HG03066 (cell line): ENCODE results near the gene PCMT1.
"Not testable (repeated sequence)": the region's sequence is repeated elsewhere in the genome, so short reads cannot be mapped to it uniquely, and the experiment has no call there.

ENCODE experiments used
- ATAC-seq: cut with Tn5 transposase; IDR thresholded peaks from one replicate; pipeline ENCODE4 v1.9.1; 2021; ENCODE audit warnings: low read depth; ENCODE audit not compliant: unreplicated experiment

The PCMT1 gene

GRCh38 chr6:149809798-149810197 lies 60.3 kb downstream of the PCMT1 start:
- no peak for ATAC-seq

GRCh38 chr6:149813351-149813750 lies 63.8 kb downstream of the PCMT1 start:
- no peak for ATAC-seq

GRCh38 chr6:149815788-149816187 lies 66.2 kb downstream of the PCMT1 start:
- ATAC-seq = no peak

GRCh38 chr6:149820506-149820905 lies 71.0 kb downstream of the PCMT1 start:
- ATAC-seq = no peak

- ATAC-seq = no peak
Measured at GRCh38 chr6:149821492-149821891, 72.0 kb downstream of the PCMT1 start.

- ATAC-seq = no peak
Measured at GRCh38 chr6:149823013-149823412, 73.5 kb downstream of the PCMT1 start.

GRCh38 chr6:149825292-149825691 lies 75.8 kb downstream of the PCMT1 start:
- ATAC-seq = no peak

GRCh38 chr6:149830731-149831307 lies 81.3 kb downstream of the PCMT1 start:
- ATAC-seq = no peak

- ATAC-seq = no peak
Measured at GRCh38 chr6:149831308-149831820, 81.8 kb downstream of the PCMT1 start.

- no peak for ATAC-seq
Measured at GRCh38 chr6:149833651-149834050, 84.1 kb downstream of the PCMT1 start.

GRCh38 chr6:149834513-149835481 lies 85.3 kb downstream of the PCMT1 start:
- no peak for ATAC-seq

- no peak for ATAC-seq
Measured at GRCh38 chr6:149840345-149841075, 91.0 kb downstream of the PCMT1 start.

GRCh38 chr6:149842331-149842730 lies 92.8 kb downstream of the PCMT1 start:
- ATAC-seq = no peak

- ATAC-seq = no peak
Measured at GRCh38 chr6:149843051-149843633, 93.6 kb downstream of the PCMT1 start.

- not testable (repeated sequence) for ATAC-seq
Measured at GRCh38 chr6:149844036-149844435, 94.5 kb downstream of the PCMT1 start.

GRCh38 chr6:149844480-149844879 lies 94.9 kb downstream of the PCMT1 start:
- no peak for ATAC-seq

GRCh38 chr6:149845549-149845948 lies 96.0 kb downstream of the PCMT1 start:
- ATAC-seq = no peak

- no peak for ATAC-seq
Measured at GRCh38 chr6:149846321-149846720, 96.8 kb downstream of the PCMT1 start.

GRCh38 chr6:149847939-149848267 lies 98.4 kb downstream of the PCMT1 start:
- no peak for ATAC-seq

- ATAC-seq = not testable (repeated sequence)
Measured at GRCh38 chr6:149848343-149848742, 98.8 kb downstream of the PCMT1 start.
